ENCODE measurements around the gene KCNJ14. TPM values are rescaled to one million over a fixed set of nuclear protein-coding genes. Genes with fewer than 3 reads are reported as not detected.

The KCNJ14 gene
- total RNA-seq, 1 donor from 2014 or later: 0.54 TPM

DNA sequence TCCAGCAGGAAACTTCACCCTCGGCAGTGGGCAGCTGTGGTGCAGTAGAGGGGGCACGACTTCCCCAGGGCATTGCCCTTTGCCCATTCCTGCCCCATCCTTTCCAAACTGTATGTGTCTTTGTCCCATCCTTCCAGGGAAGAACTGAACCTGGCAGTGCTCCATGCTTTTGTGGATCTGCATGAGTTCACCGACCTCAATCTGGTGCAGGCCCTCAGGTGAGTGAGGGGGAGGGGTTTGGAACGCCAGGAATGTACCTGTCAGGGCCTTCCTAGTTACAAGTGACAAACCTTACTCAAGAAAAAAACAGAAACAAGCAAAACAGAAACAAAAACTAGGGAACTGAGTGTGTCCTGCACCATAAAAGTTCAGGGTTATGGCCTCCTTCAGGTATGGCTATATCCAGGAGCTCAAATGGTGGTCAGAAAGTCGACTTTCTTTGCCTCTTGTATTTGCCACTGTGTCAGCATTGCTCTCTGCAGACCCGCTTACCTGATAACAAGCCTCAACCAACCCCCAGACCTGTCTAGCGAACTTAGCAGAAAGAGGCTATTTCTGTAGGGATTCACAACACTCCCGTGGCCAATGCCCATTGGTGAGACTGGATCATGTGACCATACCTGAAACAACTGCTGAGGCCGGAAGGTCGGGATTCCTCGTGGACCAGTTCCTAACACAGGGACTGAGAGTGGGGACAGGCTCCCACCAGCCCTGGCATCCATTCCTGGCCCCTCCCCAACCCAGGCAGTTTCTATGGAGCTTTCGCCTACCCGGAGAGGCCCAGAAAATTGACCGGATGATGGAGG is 18.0 kb downstream of the KCNJ14 start:
- DNase-seq (ENCODE audit: low read depth): no peak
- H3K4me3 ChIP-seq (ENCODE audit: low read depth, low read length): no peak overlapping the region
- H3K36me3 ChIP-seq (ENCODE audit: control insufficient read depth, insufficient read depth, low read length): peaks cover 7% of the 10 kb centered on the region
- no peaks in the 10 kb centered on the region for H3K27me3 ChIP-seq (ENCODE audit: control insufficient read depth, insufficient read depth, low read length)
- TF ChIP-seq, protein P1, sequence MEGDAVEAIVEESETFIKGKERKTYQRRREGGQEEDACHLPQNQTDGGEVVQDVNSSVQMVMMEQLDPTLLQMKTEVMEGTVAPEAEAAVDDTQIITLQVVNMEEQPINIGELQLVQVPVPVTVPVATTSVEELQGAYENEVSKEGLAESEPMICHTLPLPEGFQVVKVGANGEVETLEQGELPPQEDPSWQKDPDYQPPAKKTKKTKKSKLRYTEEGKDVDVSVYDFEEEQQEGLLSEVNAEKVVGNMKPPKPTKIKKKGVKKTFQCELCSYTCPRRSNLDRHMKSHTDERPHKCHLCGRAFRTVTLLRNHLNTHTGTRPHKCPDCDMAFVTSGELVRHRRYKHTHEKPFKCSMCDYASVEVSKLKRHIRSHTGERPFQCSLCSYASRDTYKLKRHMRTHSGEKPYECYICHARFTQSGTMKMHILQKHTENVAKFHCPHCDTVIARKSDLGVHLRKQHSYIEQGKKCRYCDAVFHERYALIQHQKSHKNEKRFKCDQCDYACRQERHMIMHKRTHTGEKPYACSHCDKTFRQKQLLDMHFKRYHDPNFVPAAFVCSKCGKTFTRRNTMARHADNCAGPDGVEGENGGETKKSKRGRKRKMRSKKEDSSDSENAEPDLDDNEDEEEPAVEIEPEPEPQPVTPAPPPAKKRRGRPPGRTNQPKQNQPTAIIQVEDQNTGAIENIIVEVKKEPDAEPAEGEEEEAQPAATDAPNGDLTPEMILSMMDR (IDR thresholded peaks at IDR 0.05; ENCODE audit: insufficient read depth, low read length, poor library complexity, severe bottlenecking): no peak

DNA sequence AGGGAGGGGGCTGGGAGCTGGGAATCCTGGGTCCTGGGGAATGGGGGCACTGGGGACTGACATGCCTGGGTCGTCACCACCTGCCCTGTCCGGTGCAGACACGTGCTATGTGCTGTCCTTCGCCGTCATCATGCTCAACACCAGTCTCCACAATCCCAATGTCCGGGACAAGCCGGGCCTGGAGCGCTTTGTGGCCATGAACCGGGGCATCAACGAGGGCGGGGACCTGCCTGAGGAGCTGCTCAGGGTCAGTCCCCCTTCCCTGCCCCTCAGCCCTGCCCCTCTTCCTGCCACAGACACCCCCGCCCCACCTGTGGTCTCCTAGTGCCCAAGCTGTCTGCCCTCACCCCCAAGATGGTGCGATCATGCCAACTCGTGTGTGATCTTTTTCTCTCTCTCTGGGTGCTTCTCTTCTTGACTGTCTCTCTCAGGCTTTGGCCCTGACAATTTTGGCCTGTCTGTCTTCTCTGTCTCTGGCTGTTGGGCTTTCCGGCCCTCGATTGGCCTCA is 18.8 kb downstream of the KCNJ14 start:
- H3K36me3 ChIP-seq (ENCODE audit: control insufficient read depth, insufficient read depth, low read length): peaks cover 7% of the 10 kb centered on the region

GRCh38 chr19:48475369-48476068 is 20.1 kb downstream of the KCNJ14 start:
- DNase-seq (ENCODE audit: low read depth): no peak
- no peaks in the 10 kb centered on the region for H3K27me3 ChIP-seq (ENCODE audit: control insufficient read depth, insufficient read depth, low read length)
- H3K4me3 ChIP-seq (ENCODE audit: low read depth, low read length): no peak overlapping the region
- H3K36me3 ChIP-seq (ENCODE audit: control insufficient read depth, insufficient read depth, low read length): peaks cover 7% of the 10 kb centered on the region
- TF ChIP-seq, protein P1 (IDR thresholded peaks at IDR 0.05; ENCODE audit: insufficient read depth, low read length, poor library complexity, severe bottlenecking): no peak

More for the DNA sequence above, 18.8 kb downstream of the KCNJ14 start:
- no peak for DNase-seq (ENCODE audit: low read depth)
- TF ChIP-seq, protein P1 (IDR thresholded peaks at IDR 0.05; ENCODE audit: insufficient read depth, low read length, poor library complexity, severe bottlenecking): no peak
- H3K27me3 ChIP-seq (ENCODE audit: control insufficient read depth, insufficient read depth, low read length): no peaks in the 10 kb centered on the region
- H3K4me3 ChIP-seq (ENCODE audit: low read depth, low read length): no peak overlapping the region

DNA sequence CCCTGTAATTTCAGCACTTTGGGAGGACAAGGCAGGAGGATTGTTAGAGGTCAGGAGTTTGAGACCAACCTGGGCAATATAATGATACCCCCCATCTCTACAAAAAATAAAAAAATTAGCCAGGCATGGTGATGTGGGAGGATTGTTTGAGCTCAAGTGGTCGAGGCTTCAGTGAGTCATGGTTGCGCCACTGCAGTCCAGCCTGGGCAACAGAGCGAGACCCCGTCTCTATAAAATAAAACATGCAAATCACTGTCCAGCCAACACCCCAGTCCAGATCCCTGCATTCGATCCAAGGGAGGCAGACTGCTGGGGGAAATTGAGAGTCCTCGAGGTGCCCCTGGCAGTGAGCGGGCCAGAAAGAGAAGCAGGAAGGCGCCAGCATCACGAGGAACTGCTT is 20.8 kb downstream of the KCNJ14 start:
- Histone ChIP-seq H3K27me3 (ENCODE audit: control insufficient read depth, insufficient read depth, low read length) (no peaks in the 10 kb centered on the region), H3K36me3 (ENCODE audit: control insufficient read depth, insufficient read depth, low read length) (peaks cover 6% of the 10 kb centered on the region), H3K4me3 (ENCODE audit: low read depth, low read length) (no peak overlapping the region)
- no peak for DNase-seq (ENCODE audit: low read depth)
- TF ChIP-seq, protein P1 (IDR thresholded peaks at IDR 0.05; ENCODE audit: insufficient read depth, low read length, poor library complexity, severe bottlenecking): no peak

GRCh38 chr19:48477067-48477685 is 21.8 kb downstream of the KCNJ14 start:
- no peak overlapping the region for H3K4me3 ChIP-seq (ENCODE audit: low read depth, low read length)
- TF ChIP-seq, protein P1 (IDR thresholded peaks at IDR 0.05; ENCODE audit: insufficient read depth, low read length, poor library complexity, severe bottlenecking): no peak
- H3K36me3 ChIP-seq (ENCODE audit: control insufficient read depth, insufficient read depth, low read length): peaks cover 6% of the 10 kb centered on the region
- no peaks in the 10 kb centered on the region for H3K27me3 ChIP-seq (ENCODE audit: control insufficient read depth, insufficient read depth, low read length)
- no peak for DNase-seq (ENCODE audit: low read depth)
